Measurements from ENCODE around the gene IGSF21.

DNA sequence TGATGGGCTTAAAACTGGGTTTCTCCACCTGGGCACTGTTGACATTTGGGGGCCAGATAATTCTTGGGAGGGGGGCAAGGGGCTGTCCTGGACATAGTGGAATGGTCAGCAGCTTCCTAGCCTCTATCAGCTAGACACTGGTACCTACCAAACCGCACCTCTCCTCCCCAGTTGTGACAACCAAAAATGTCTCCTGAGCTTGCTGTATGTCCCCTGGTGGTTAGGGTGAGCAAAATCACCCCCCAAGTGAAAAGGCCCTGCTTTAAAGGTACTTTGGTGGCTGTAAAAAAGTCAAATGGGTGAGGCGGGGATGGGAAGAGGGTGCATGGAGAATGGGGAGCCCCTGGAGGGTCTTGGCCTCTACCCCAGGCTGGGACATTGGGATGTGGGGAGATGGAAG is 182.0 kb downstream of the IGSF21 start:
- TF ChIP-seq, protein P1, sequence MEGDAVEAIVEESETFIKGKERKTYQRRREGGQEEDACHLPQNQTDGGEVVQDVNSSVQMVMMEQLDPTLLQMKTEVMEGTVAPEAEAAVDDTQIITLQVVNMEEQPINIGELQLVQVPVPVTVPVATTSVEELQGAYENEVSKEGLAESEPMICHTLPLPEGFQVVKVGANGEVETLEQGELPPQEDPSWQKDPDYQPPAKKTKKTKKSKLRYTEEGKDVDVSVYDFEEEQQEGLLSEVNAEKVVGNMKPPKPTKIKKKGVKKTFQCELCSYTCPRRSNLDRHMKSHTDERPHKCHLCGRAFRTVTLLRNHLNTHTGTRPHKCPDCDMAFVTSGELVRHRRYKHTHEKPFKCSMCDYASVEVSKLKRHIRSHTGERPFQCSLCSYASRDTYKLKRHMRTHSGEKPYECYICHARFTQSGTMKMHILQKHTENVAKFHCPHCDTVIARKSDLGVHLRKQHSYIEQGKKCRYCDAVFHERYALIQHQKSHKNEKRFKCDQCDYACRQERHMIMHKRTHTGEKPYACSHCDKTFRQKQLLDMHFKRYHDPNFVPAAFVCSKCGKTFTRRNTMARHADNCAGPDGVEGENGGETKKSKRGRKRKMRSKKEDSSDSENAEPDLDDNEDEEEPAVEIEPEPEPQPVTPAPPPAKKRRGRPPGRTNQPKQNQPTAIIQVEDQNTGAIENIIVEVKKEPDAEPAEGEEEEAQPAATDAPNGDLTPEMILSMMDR (IDR thresholded peaks at IDR 0.05): no peak
- no peak for TF ChIP-seq POLR2A (IDR thresholded peaks at IDR 0.05)
